ENCODE measurements around the gene ADCY5.

Gene ADCY5

DNA sequence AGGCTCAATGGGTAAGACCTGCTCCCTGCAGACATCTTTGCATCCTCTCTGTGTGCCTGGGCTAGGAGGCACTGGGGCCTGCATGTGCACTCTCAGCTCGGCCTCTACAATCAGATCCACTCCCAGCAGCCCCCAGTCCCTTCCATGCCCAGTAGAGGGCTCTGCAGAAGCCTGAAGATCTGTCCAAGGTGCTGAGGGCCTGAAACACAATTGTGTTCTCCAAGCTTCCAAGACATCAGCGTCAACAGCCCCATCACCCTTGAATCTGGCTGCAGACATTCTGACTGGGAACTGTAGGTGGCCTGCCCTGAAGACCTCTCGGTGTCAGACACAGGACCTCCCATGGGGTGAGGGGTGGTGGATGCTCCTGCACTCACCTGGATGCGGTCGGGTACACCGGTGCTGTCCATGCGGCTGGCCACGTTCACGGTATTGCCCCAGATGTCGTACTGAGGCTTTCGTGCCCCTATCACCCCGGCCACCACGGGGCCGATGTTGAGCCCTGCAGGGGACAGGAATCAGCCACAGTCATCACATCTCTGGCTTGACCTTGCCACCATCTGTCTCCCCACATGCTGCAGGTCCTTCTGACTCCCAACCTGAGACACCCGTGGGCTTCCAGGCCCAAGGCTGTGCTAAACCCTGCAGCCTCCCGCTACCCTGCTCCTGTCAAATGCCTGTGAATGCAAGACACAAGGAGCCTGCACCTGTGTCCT lies 162.4 kb downstream of the ADCY5 start:
- DNase-seq (peak; percentile 41), ATAC-seq (peak; percentile 42)

DNA sequence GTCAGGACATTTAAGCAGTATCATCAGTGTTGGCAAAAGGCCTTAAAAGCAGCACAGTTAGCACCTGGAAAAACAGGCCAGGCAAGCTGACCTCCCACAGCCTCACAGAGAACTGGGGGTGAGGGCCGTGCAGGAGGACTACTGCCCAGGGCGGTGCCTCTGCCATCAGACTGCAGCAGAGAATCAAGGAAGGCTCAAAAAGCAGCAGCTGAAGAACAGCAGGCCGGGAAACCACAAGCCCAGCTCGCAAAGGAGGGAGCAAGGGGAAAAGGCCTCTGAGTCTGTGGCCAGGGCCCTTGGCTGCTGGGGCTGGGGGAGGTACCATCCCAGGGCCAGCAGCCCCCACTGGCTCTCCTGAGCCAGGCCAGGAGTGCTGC lies 163.0 kb downstream of the ADCY5 start:
- ATAC-seq (no peak), DNase-seq (no peak)

DNA sequence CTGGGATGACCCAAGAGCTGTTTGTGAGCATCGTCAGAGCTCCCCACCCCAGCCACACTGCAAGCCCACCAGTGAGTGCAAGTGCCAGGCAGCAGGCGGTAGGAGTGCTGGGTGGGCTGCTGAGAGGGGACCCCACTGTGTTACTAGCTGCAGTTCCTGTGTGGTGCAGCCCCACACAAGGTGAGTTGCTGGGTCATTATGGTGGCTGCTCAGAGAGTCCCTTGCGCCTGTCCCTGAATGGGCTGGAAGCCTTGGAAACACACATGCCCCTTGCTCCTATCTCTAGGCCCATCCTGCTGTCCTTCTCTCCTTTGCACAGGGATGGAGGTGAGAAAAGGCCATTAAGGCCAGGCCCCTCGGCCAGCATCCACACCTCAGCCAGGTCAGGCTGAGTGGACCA lies 163.4 kb downstream of the ADCY5 start:
- ATAC-seq (no peak), DNase-seq (no peak)

DNA sequence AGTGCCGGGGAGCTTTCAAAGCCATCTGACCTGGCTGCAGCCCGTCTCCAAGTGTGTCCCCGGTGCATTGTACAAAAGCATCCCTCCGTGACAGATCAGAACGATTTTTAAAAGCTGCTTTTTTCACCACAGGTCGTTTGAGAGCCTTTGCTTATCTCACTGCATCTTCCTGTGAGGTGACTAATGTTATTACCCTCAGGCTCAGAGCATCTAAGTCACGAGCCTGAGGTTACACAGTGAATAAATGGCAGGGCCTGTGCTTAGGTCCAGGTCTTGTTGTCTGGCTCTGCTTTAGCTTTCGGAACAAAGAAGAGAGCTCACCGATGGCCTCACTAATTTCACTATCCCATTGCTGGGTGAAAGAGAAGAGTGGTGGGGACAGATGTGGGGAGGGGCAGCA lies 163.8 kb downstream of the ADCY5 start:
- ATAC-seq (no peak), DNase-seq (no peak)

- DNase-seq (no peak), ATAC-seq (no peak)
These were observed 164.4 kb downstream of the ADCY5 start for GRCh38 chr3:123284399-123285010.

DNA sequence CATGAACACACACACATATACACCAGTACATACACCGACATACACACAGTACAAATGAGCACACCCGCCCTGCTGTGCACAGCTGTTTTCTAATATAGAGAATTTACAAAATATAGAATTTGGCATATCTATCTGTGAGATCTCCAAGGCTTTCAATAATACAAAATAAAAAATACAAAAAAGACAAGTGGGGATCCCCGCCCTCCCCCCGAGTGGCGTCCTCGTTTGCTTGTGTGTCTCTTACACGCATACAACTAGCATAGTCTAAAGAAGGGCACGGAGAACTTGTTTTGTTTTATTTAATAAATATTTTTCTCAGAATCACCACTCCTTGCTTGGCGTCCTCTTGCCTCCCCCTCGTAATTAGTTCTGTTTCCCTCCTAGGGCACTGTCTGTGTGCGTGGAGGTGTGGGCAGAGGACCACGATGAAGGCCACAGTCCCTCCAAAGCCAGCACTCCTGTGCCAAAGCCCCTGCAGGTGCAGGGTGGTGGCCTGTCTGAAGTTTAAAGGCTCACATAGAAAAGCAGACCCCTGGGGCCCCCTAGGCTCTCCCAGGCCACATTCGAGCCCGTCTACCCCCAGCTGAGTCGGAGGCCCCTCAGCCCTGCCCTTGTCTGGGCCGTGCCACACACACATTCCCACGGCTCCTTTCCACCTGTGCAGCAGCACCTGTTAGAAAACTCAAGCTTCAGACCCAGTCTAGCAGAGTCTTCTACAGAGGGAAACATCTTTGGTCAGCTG lies 165.1 kb downstream of the ADCY5 start:
- DNase-seq: no peak
- no peak for ATAC-seq

GRCh38 chr3:123283074-123283473 lies 165.8 kb downstream of the ADCY5 start:
- ATAC-seq: no peak
- DNase-seq: no peak

GRCh38 chr3:123282461-123282860 lies 166.4 kb downstream of the ADCY5 start:
- ATAC-seq (no peak), DNase-seq (no peak)

DNA sequence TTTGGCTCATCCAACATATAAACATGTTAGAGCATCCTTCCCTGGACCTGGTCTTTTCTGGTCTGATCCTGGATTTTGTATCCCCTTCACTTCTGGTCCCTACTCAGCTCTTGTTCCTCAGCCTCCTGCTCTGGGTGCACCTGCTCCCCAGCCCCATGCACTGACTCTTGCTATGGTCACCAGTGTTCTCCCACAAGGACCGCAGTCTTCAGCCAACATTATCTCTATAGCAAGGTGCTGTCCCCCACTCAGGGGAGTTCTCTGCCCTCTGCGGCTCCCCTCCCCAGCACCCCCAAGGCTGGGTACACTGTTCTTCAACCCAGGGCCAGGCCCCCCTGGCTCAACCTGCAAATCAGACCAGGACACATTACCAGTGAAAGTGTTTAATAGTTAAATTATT lies 167.0 kb downstream of the ADCY5 start:
- ATAC-seq (no peak), DNase-seq (no peak)

DNA sequence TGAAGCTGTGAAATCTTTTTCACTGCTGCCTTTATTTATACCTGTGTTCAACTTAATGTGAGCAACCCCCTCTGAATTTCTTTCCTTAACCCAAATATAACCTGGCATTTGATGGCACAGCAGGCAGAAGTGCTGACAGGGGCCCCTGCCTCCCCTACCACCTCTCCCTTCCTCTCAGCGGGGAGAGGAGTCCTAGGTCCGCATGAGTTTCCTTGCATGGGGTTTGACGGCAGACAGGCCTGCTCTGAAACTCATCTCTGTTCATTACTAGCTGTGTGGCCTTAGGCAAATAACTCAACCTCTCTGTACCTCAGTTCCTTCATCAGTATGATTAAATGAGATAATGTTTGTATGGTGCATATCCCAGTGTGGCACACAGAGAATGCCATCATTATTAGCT lies 167.5 kb downstream of the ADCY5 start:
- no peak for ATAC-seq
- no peak for DNase-seq

- ATAC-seq: no peak
These were observed 169.8 kb downstream of the ADCY5 start for GRCh38 chr3:123279121-123279520.

DNA sequence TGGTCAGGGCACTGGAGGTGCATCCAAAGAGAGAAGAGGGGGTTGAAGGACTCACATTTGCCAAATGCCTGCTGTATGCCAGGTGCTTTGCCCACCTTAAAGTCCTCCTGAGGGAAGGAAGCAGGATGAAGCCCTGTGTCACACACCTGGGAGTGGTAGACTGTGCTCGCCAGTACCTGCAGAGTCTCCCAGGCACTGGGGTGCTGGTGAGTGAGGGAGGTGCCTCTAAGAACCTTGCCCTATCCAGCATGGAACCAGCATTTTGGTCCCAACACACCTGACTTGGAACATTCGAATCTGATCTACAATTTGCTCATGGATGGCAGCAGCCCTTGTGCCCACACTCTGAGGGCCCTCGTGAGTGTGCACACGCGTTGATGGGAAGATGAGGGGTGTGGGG lies 170.4 kb downstream of the ADCY5 start:
- DNase-seq: no peak

More at GRCh38 chr3:123279121-123279520, 169.8 kb downstream of the ADCY5 start:
- no peak for DNase-seq

DNA sequence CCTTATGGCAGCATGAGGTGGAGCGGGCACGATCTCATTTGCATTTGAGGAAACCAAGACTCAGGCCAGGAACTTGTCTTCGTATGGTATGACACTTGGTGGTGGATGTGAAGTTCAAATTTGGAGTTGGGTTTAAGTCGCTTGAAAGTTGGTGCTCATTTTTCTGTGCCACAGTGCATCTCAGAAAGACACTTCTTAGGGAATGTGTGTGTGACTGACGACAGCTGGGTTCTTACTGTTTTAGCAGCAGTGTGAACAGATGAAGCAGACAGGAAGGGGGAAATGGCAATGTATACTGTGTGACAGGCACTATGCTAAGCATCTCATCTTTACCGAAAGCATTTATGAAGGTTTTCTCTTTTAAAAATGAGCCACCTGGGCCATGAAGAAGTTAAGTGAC lies 171.8 kb downstream of the ADCY5 start:
- DNase-seq: no peak
- no peak for ATAC-seq

More for the DNA sequence above, 170.4 kb downstream of the ADCY5 start:
- no peak for ATAC-seq

- ATAC-seq (no peak), DNase-seq (no peak)
These were observed 172.4 kb downstream of the ADCY5 start for GRCh38 chr3:123276346-123277006.

- peak; percentile 74 for ATAC-seq
- DNase-seq: no peak
These were observed 173.2 kb downstream of the ADCY5 start for GRCh38 chr3:123275691-123276090.

GRCh38 chr3:123272547-123272946 lies 176.3 kb downstream of the ADCY5 start:
- ATAC-seq (no peak), DNase-seq (no peak)

- no peak for ATAC-seq
- DNase-seq: no peak
These were observed 177.3 kb downstream of the ADCY5 start for GRCh38 chr3:123271466-123272159.

DNA sequence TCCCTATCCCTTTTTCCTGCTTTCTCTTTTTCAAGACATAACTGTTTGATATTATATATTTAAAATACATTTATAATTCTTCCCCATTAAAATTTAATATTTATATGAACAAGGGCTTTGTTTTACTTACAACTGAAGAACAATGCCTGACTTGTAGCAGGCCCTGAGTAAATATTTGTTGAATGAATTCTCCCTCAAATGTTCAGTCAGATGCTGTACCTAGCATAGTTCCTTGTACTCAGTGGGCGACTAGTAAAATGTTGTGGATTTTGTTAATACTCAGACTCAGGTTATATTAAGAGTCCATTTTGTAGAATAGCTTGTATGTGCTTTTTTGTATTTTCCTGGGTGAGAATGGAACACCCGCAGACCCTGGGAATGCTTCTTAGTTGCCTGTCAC lies 178.1 kb downstream of the ADCY5 start:
- no peak for ATAC-seq
- no peak for DNase-seq

DNA sequence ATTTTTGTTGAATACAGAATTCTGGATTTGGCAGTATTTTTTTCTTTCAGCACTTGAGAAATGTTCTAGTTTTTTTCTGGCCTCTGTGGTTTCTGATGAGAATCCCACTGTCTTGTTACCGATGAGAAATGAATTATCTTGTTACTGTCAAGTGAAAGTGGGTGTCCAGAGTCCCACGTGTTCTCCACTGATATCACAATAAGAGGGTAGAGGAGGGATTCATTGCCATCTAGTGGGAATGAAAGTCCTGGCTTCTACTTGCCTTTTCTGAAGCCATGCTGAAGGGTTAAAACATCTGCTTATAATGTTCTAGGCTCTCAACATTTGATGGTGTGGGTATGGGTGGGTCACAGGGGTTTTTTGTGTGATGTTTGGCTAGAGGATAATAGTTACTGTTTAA lies 181.1 kb downstream of the ADCY5 start:
- ATAC-seq (no peak), DNase-seq (no peak)

DNA sequence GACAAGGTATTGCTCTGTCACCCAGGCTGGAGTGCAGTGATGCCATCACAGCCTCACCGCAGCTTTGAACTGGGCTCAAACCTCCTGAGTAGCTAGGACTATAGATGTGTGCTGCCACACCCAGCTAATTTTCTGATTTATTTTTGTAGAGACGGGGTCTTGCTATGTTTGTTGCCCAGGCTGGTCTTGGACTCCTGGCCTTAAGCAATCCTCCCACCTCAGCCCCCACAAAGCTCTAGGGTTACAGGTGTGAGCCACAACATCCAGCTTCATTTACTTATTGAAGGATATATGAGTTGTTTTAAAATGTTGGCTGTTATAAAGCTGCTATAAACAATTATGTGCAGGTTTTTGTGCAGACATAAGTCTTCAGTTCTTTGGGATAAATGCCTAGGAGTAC lies 184.9 kb downstream of the ADCY5 start:
- DNase-seq (no peak), ATAC-seq (no peak)

DNA sequence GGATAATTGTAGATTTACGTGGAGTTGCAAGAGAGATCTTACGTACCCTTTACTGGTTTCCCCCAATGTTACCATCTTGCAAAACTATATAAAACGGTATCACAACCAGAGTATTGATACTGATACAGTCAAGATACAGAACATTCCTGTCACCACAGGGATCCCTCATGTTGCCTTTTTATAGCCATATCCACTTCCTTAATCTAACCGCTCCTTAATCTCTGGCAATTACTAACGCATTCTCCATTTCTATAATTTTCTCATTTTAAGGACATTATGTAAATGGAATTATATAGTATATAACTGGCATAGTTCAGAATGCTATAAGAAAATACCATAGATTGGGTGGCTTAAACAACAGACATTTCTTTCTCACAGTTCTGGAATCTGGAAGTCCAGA lies 186.0 kb downstream of the ADCY5 start:
- DNase-seq: no peak
- ATAC-seq: no peak

- DNase-seq (no peak), ATAC-seq (no peak)
These were observed 186.7 kb downstream of the ADCY5 start for GRCh38 chr3:123262226-123262625.
